ENCODE measurements around the gene GPSM1.

- TF ChIP-seq, protein P1, sequence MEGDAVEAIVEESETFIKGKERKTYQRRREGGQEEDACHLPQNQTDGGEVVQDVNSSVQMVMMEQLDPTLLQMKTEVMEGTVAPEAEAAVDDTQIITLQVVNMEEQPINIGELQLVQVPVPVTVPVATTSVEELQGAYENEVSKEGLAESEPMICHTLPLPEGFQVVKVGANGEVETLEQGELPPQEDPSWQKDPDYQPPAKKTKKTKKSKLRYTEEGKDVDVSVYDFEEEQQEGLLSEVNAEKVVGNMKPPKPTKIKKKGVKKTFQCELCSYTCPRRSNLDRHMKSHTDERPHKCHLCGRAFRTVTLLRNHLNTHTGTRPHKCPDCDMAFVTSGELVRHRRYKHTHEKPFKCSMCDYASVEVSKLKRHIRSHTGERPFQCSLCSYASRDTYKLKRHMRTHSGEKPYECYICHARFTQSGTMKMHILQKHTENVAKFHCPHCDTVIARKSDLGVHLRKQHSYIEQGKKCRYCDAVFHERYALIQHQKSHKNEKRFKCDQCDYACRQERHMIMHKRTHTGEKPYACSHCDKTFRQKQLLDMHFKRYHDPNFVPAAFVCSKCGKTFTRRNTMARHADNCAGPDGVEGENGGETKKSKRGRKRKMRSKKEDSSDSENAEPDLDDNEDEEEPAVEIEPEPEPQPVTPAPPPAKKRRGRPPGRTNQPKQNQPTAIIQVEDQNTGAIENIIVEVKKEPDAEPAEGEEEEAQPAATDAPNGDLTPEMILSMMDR (IDR thresholded peaks at IDR 0.05; ENCODE audit: insufficient read depth, low read depth, low read length), result no peak
- TF ChIP-seq EZH2 (IDR thresholded peaks at IDR 0.05; ENCODE audit: insufficient read depth, low read length), result no peak
These were observed 44.7 kb downstream of the GPSM1 start for GRCh38 chr9:136372006-136372405.
